H1 (cell line): Measurements from ENCODE around the gene AIG1. TPM values are rescaled to one million over a fixed set of nuclear protein-coding genes. Genes with fewer than 3 reads are reported as not detected.

ENCODE experiments used
- CTCF ChIA-PET: fragments of 300-600 bp; sonication (Branson Sonifier 250); formaldehyde crosslinking; loops from one replicate; lab custom pipeline; 2021; ENCODE audit not compliant: partially characterized antibody; lab: Charles Lee
- POLR2A ChIA-PET: fragments of 300-600 bp; sonication (Branson Sonifier 250); formaldehyde crosslinking; loops from one replicate; lab custom pipeline; 2021; ENCODE audit warnings: inconsistent platforms; ENCODE audit not compliant: partially characterized antibody; lab: Charles Lee
- DNase-seq, 2 experiments: peaks; one replicate each; pipeline versions ENCODE4 v3.0.0 to v3.0.0-alpha.2; 2010 to 2022; ENCODE audit warnings: low spot score in 2 of 2, low read depth in 1 of 2, mixed read lengths in 1 of 2
- FAIRE-seq: peaks from 2 replicates; lab custom pipeline; 2011; peaks lifted over from hg19 to GRCh38; lab: Jason Lieb, UNC
- H2AFZ ChIP-seq: 2 replicates; pipeline ENCODE4 v1.8.1; 2012; ENCODE audit warnings: low read length, inconsistent platforms
- H2AK5ac ChIP-seq: 2 replicates; pipeline ENCODE4 v1.6.1; 2013; ENCODE audit warnings: low read depth, low read length
- H2BK120ac ChIP-seq: replicated peaks from 2 replicates; pipeline ENCODE3; 2013; ENCODE audit warnings: low read depth, low read length, inconsistent platforms
- H2BK12ac ChIP-seq: 2 replicates; pipeline ENCODE4 v1.6.1; 2013; ENCODE audit warnings: low read depth, low read length
- H2BK15ac ChIP-seq: 2 replicates; pipeline ENCODE4 v1.6.1; 2013; ENCODE audit warnings: low read length
- H2BK20ac ChIP-seq: 2 replicates; pipeline ENCODE4 v1.6.1; 2013; ENCODE audit warnings: low read length
- H2BK5ac ChIP-seq: 2 replicates; pipeline ENCODE4 v1.6.1; 2013; ENCODE audit warnings: low read depth, low read length
- H3K14ac ChIP-seq: 2 replicates; pipeline ENCODE4 v1.6.1; 2013; ENCODE audit warnings: inconsistent platforms; ENCODE audit not compliant: insufficient read length
- H3K18ac ChIP-seq: 2 replicates; pipeline ENCODE4 v1.6.1; 2013; ENCODE audit warnings: low read length; ENCODE audit errors: extremely low read depth
- H3K23ac ChIP-seq: 2 replicates; pipeline ENCODE4 v1.6.1; 2013; ENCODE audit warnings: inconsistent platforms; ENCODE audit not compliant: insufficient read length
- H3K23me2 ChIP-seq: 2 replicates; pipeline ENCODE4 v1.6.1; 2013; ENCODE audit warnings: low read depth, low read length
- H3K27ac ChIP-seq: 2 replicates; pipeline ENCODE4 v1.6.1; 2011; ENCODE audit warnings: low read depth, low read length, inconsistent platforms
- H3K27me3 ChIP-seq, 4 experiments: replicated peaks in 1 of 4; 1 replicate in 1 of 4; 2 replicates in 3 of 4; pipeline versions ENCODE4 v1.6.1 to v1.8.1; 2011 to 2013; ENCODE audit warnings: low read length in 3 of 4, mild to moderate bottlenecking in 3 of 4, inconsistent platforms in 2 of 4, mixed read lengths in 2 of 4, moderate library complexity in 1 of 4; ENCODE audit not compliant: control insufficient read depth in 3 of 4, insufficient read depth in 3 of 4; ENCODE audit errors: extremely low read depth in 1 of 4
- H3K36me3 ChIP-seq, 4 experiments: 2 replicates each; pipeline versions ENCODE4 v1.6.1 to v1.8.1; 2011 to 2013; ENCODE audit warnings: mild to moderate bottlenecking in 4 of 4, low read length in 3 of 4, moderate library complexity in 2 of 4, control low read depth in 1 of 4, inconsistent platforms in 1 of 4; ENCODE audit not compliant: insufficient read depth in 4 of 4, control insufficient read depth in 2 of 4
- H3K4ac ChIP-seq: replicated peaks from 2 replicates; pipeline ENCODE3; 2013; ENCODE audit warnings: low read length, low read depth, mixed read lengths, inconsistent platforms; ENCODE audit not compliant: insufficient read length
- H3K4me1 ChIP-seq, 4 experiments: replicated peaks in 1 of 4; 1 replicate in 1 of 4; 2 replicates in 3 of 4; pipeline versions ENCODE4 v1.6.1 to v1.8.1; 2011 to 2013; ENCODE audit warnings: low read length in 3 of 4, inconsistent platforms in 2 of 4, mixed read lengths in 1 of 4; ENCODE audit not compliant: insufficient read depth in 4 of 4, control insufficient read depth in 3 of 4
- H3K4me2 ChIP-seq, 2 experiments: 2 replicates each; pipeline versions ENCODE4 v1.6.1 to v1.8.1; 2011 to 2013; ENCODE audit warnings: low read depth in 2 of 2, low read length in 2 of 2, control low read depth in 1 of 2, inconsistent platforms in 1 of 2, mild to moderate bottlenecking in 1 of 2; ENCODE audit not compliant: insufficient read depth in 1 of 2
- H3K4me3 ChIP-seq, 4 experiments: fragments of 200-600, 300-600 bp in 1 of 4; sonication (generic), shearing (Covaris generic), sonication (Bioruptor Twin) in 1 of 4; 2 replicates each; pipeline versions ENCODE4 v1.5.1 to v1.8.1; 2011 to 2016; ENCODE audit warnings: low read length in 4 of 4, low read depth in 3 of 4, control low read depth in 2 of 4, inconsistent platforms in 2 of 4, mild to moderate bottlenecking in 2 of 4, mixed read lengths in 1 of 4, moderate library complexity in 1 of 4; ENCODE audit not compliant: insufficient read depth in 2 of 4; ENCODE audit errors: extremely low read depth in 1 of 4
- H3K56ac ChIP-seq: replicated peaks from 2 replicates; pipeline ENCODE3; 2013; ENCODE audit warnings: low read depth, mild to moderate bottlenecking, mixed read lengths, low read length, inconsistent platforms; ENCODE audit not compliant: insufficient read length
- H3K79me1 ChIP-seq: 2 replicates; pipeline ENCODE4 v1.6.1; 2013; ENCODE audit warnings: low read depth, low read length, control low read depth
- H3K79me2 ChIP-seq, 2 experiments: 2 replicates each; pipeline versions ENCODE4 v1.6.1 to v1.8.1; 2012 to 2013; ENCODE audit warnings: low read length in 2 of 2, mild to moderate bottlenecking in 2 of 2, inconsistent platforms in 1 of 2; ENCODE audit not compliant: insufficient read depth in 2 of 2, control insufficient read depth in 1 of 2
- H3K9ac ChIP-seq, 4 experiments: replicated peaks in 1 of 4; 1 replicate in 1 of 4; 2 replicates in 3 of 4; pipeline versions ENCODE4 v1.6.1 to v1.8.1; 2011 to 2013; ENCODE audit warnings: low read depth in 3 of 4, low read length in 3 of 4, control low read depth in 2 of 4, mild to moderate bottlenecking in 2 of 4, moderate library complexity in 2 of 4, inconsistent platforms in 1 of 4; ENCODE audit errors: extremely low read depth in 1 of 4
- H3K9me3 ChIP-seq, 2 experiments: 2 replicates each; pipeline versions ENCODE4 v1.6.1 to v1.8.1; 2012 to 2013; ENCODE audit warnings: mild to moderate bottlenecking in 2 of 2, moderate library complexity in 2 of 2, control low read depth in 1 of 2, inconsistent platforms in 1 of 2, low read depth in 1 of 2, low read length in 1 of 2, mixed read lengths in 1 of 2; ENCODE audit not compliant: insufficient read depth in 2 of 2
- H4K20me1 ChIP-seq, 2 experiments: replicated peaks in 1 of 2; 2 replicates each; pipeline versions ENCODE3 to v1.8.1; 2011 to 2013; ENCODE audit warnings: inconsistent platforms in 2 of 2, low read length in 2 of 2, mild to moderate bottlenecking in 1 of 2; ENCODE audit not compliant: insufficient read depth in 2 of 2, control insufficient read depth in 1 of 2
- H4K5ac ChIP-seq: 2 replicates; pipeline ENCODE4 v1.6.1; 2013; ENCODE audit warnings: low read length, low read depth, mixed read lengths, inconsistent platforms; ENCODE audit not compliant: insufficient read length
- H4K8ac ChIP-seq: 2 replicates; pipeline ENCODE4 v1.8.0; 2013; ENCODE audit warnings: mild to moderate bottlenecking, moderate library complexity, low read length, inconsistent platforms; ENCODE audit not compliant: insufficient read depth; ENCODE audit errors: extremely low read depth
- H4K91ac ChIP-seq: replicated peaks from 2 replicates; pipeline ENCODE3; 2013; ENCODE audit warnings: low read length, mixed read lengths, inconsistent platforms; ENCODE audit not compliant: insufficient read length
- CEBPB ChIP-seq: IDR thresholded peaks from 2 replicates; pipeline ENCODE4 v1.6.1; 2012; ENCODE audit warnings: low read depth, low read length
- CHD2 ChIP-seq: IDR thresholded peaks from 2 replicates; pipeline ENCODE4 v1.6.1; 2012; ENCODE audit warnings: low read length, improper control_type of control experiment
- JUN ChIP-seq: IDR thresholded peaks from 2 replicates; pipeline ENCODE4 v1.6.1; 2011; ENCODE audit warnings: low read depth, mild to moderate bottlenecking, improper control_type of control experiment, low read length
- JUND ChIP-seq: IDR thresholded peaks from 2 replicates; pipeline ENCODE4 v1.6.1; 2011; ENCODE audit warnings: mild to moderate bottlenecking, improper control_type of control experiment, low read length
- SRF ChIP-seq: IDR thresholded peaks from 2 replicates; pipeline ENCODE4 v1.6.1; 2011; ENCODE audit warnings: mild to moderate bottlenecking, low read depth, low read length, moderate library complexity
- WGBS, 2 experiments: shearing (Covaris generic) in 1 of 2; methylation state at CpG; one replicate each; pipeline versions ENCODE4 v1.1.6 to v1.1.7; 2013 to 2015; ENCODE audit warnings: low lambda C conversion rate in 2 of 2, mixed read lengths in 2 of 2, inconsistent platforms in 1 of 2, low coverage in 1 of 2, missing lambda C conversion rate in 1 of 2; ENCODE audit not compliant: insufficient replicate concordance in 2 of 2, insufficient coverage in 1 of 2, insufficient read length in 1 of 2; ENCODE audit errors: extremely low coverage in 1 of 2, missing lambda C conversion rate in 1 of 2; 5-methylcytosine and 5-hydroxymethylcytosine counted together
- polyA plus RNA-seq, 7 experiments: library from polyadenylated mRNA; depleted of rRNA in 3 of 7; stranded (reverse) in 5 of 7; unstranded in 2 of 7; fragments of >200 nt in 5 of 7; fragments of 200-250 nt in 2 of 7; gene quantifications; 1 replicate in 5 of 7; 2 replicates in 1 of 7; 4 replicates in 1 of 7; pipeline versions ENCODE4 v1.2.1 to v1.2.3, GENCODE V29; 2011 to 2013; ENCODE audit warnings: missing spikeins in 2 of 7, mixed read lengths in 2 of 7
- total RNA-seq: library from RNA; stranded (reverse); fragmentation: NEBNext Ultra II Directional; extraction: Animal tissue kit (Norgen Biotek cat#: 25700); gene quantifications from 2 replicates; pipeline ENCODE4 v1.2.1, GENCODE V29; 2021

AIG1 gene
- total and polyA plus RNA-seq, 2 of the 8 experiments (the other 6 are each of a cell fraction or from before 2014, with no cell fraction given) = 56.6 to 58.4 TPM

DNA sequence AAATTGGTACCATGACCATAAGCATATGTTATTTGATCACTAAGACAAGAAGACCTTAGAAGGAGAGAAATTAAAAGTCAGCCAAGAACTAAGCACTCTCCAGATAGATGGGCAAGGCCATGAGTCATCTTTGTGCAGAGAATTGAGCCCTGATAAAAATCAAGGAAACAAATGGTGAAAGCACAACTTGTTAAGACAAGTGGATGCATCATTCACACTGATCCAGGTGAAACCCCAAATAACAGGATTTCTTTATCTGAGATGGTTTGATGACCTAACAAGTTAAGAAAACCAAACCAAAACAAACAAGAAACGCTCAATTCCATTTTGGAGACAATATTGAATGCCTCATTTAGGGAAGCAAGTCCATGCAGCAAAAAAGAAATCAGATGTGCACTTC lies 268.2 kb downstream of the AIG1 start:
- no peak overlapping the region for H3K18ac ChIP-seq
- no peaks in the 10 kb centered on the region for H3K4me1 ChIP-seq
- no peak overlapping the region for H4K91ac ChIP-seq
- no peak for FAIRE-seq
- no peak overlapping the region for H3K56ac ChIP-seq
- no peaks in the 10 kb centered on the region for H3K9me3 ChIP-seq
- H3K14ac ChIP-seq = no peak overlapping the region
- no peaks in the 10 kb centered on the region for H3K23me2 ChIP-seq
- no peak overlapping the region for H2BK15ac ChIP-seq
- 88% methylated on average over 1 of the region's 1 CpG; no CpG with 5 or more reads in 1 of the 2 experiments for WGBS, 2 experiments
- ChIA-PET POLR2A (no interaction called here), CTCF (interaction anchor here (1.0 to 1.8 kb wide), 5 partner anchors 8 to 96 kb away, joined by 3 to 5 read pairs (median 3); no protein-coding TSS in a partner anchor)
- H2BK20ac ChIP-seq = no peak overlapping the region
- no peak overlapping the region for H2BK12ac ChIP-seq
- H2AK5ac ChIP-seq = no peak overlapping the region
- H3K27ac ChIP-seq = no peak overlapping the region
- H3K79me2 ChIP-seq = no peaks in the 10 kb centered on the region
- no peak overlapping the region for H4K5ac ChIP-seq
- H3K4ac ChIP-seq = no peak overlapping the region
- H3K27me3 ChIP-seq = no peaks in the 10 kb centered on the region
- H3K4me2 ChIP-seq = no peak overlapping the region
- no peak for TF ChIP-seq JUND
- TF ChIP-seq CHD2 = no peak
- TF ChIP-seq SRF = no peak
- TF ChIP-seq CEBPB = no peak
- TF ChIP-seq JUN = no peak
- no peak overlapping the region for H3K4me3 ChIP-seq
- no peak overlapping the region for H3K9ac ChIP-seq
- no peak overlapping the region for H2AFZ ChIP-seq
- no peaks in the 10 kb centered on the region for H3K79me1 ChIP-seq
- no peak overlapping the region for H3K23ac ChIP-seq
- no peak overlapping the region for H2BK120ac ChIP-seq
- H2BK5ac ChIP-seq = no peak overlapping the region
- H4K8ac ChIP-seq = no peak overlapping the region
- DNase-seq = no peak
- no peaks in the 10 kb centered on the region for H4K20me1 ChIP-seq
- H3K36me3 ChIP-seq = no peaks in the 10 kb centered on the region
